ENCODE data around the gene TANGO2.

The TANGO2 gene

DNA sequence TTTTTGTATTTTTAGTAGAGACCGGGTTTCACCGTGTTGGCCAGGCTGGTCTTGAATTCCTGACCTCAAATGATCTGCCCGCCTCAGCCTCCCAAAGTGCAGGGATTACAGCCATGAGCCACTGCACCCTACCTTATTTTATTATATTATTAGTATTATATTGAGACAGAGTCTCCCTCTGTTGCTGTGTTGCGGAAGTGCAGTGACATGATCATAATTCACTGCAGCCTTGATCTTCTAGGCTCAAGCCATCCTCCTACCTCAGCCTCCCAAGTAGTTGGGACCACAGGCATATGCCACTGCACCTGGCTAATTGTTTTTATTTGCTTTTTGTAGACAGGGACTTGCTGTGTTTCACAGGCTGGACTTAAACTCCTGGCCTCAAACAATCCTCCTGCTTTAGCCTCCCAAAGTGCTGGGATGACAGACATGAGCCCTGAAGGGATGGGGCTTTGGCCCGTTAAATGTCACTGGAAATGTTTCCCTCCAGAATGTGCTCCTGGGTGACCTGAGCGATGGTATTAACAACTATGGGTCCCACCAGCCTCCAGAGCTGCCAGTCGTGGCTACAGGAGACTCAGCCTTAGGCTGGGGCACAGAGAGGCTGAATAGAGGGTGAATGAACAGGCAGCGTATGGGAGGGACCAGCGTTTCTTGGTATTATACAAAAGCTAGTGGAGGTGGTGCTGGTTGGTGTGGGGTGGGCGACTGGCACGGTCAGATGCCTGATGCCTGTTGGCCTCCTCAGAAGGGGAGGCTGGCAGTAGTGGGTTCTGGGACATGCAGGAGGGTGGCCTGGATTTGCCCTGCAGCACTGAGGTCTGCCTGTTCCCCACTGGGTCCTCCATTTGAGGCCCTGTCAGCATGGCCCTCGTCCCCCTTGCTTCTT is 7.3 kb downstream of the TANGO2 start:
- DNase-seq = peak; percentile 23

DNA sequence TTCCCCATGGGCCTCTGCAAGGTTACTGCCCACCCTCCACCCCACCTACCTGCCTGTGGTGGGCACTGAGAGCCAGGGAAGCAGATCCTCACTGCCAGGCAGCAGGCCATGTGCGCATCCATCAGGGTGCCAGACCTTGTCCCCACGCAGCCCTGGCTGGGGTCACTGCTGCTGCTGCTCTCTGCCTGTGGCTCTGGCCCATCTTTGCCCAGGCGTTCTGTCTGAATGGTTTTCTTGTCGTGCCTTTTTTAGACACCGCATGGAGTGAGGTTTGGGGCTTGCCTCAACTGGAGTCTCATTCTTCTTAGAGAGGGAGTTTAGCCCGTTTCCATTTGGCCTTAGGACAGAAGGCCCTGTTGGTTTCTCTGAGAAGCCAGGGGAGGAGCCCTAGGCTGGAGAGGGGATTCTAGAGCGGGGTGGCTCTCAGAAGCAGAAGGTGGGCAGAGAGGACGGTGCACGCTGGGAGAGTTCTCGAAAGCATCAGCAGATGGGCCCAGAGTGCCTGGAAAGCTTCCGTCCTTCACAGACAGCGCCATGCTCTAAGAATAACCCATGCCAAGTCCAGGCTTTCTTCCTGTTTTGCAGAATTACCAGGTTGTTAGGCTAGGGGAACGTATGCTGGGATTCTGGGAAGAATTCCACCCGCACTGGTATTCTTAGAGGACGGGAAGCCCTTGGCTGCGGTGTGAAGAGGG is 8.1 kb downstream of the TANGO2 start:
- DNase-seq = no peak

DNA sequence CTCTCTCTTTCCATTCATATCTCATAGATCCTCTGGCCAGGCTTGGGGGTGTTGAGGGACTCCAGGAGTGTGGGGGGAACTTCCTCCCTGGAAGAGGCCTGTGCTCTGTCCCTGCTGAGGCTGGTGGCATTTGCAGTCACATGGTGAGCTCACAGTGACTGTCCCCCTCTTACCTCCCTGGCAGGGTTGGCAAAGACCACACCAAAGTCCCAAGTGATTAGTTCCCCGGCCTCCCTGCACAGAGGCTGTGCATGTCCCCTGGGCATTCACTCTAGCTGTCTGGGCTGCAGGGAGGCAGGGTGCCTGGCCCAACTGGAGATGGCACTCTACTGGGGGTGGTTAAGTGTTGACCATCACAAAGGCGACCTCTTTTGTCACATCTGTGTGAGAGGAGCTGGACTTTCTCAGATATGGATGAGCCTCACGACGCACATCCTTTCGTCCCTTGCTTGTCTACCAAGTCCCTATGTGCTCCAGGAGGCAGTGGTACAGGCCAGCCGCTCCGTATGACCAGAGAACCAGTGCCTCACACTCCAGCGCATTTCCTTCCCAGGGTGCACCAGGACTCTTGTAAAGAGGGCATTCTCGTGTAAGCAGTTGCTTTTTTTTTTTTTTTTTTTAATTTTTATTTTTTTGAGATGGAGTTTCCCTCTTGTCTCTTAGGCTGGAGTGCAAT is 8.8 kb downstream of the TANGO2 start:
- no peak for DNase-seq

DNA sequence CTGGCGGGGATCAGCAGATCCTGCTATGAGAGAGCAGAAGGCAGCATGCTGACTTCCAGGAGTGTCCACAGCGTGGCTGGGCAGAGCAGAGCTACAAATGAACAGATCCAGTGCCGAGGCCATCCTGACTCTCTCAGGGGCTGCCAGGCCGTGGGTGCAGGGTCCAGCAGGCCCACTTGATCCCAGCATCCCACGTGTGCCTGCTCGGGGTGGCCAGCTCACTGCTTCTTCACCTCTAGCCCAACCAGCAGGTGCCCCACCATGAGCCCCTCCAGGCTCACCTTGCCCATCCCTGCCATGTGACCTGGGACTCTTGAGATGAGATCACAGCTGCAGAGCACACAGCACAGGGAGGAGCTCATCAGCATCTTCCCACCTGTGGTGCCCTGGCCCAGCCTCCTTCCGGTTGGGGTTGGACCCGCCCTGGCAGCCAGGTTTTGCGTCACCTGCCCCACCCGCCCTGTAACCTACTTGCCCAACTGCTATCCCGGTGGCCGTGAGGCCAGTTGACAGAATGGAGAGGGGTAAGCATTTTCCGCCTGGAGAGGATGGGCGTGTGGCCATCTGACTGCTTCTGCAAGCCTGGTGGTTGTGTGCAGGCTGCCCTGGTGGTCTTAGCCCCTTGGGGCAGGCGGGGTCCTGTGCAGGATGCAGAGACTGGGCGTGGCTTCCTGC is 11.0 kb downstream of the TANGO2 start:
- no peak for DNase-seq

- no peak for DNase-seq
These were observed 11.6 kb downstream of the TANGO2 start for GRCh38 chr22:20032407-20032991.

DNA sequence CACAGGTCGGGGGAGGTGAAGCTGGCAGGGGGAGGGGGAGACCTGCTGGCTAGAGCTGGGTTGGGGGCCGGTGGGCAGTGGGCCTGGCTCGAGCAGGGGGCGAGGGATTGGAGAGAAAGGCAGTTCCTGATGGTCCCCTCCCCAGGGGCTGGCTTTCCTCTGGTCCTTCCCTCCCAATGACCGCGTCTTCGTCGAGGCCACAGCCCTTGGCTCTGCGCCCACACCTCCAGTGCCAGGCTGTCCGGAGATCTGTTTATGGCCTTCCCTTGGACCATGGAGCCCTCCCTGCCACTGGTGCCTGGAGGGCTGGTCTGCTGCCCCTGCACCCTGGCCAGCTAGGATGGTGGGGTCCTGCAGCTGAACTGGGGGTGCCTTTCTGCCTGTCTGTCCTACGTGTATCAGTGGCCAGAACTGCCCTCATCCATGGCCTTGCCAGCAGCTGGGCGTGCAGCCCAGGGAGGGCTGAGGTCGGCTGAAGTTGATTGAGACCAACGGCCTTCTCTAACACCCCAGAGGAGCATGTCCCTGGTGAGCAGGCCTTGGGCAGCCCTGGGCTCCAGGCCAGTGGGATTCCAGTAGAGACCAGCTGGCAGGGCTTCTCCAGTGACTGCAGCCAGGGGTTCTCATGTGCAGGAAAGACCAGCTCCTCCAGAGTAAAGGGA is 12.3 kb downstream of the TANGO2 start:
- DNase-seq = no peak

DNA sequence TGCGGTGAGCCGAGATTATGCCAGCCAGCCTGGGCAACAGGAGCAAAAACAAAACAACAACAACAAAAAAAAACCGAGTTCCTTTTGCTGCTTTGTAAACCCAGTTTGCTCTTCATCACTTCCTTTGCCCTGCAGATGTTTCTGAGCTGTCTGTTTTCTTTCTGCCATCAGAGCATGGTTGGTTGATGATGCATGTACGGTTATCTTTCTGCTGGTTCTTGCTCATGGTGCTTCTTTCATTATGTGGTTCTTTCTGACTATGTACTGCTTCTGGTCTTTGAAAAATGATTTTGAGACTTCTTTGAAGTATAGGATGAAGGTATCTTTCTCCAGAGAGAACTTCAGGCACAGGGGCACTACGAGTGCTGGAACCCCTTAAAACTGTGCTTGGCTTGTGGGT is 13.2 kb downstream of the TANGO2 start:
- no peak for DNase-seq

GRCh38 chr22:20035375-20036083 is 14.6 kb downstream of the TANGO2 start:
- no peak for DNase-seq

- DNase-seq = no peak
These were observed 15.2 kb downstream of the TANGO2 start for GRCh38 chr22:20036084-20036482.

- DNase-seq = no peak
These were observed 15.9 kb downstream of the TANGO2 start for GRCh38 chr22:20036535-20037392.

- no peak for DNase-seq
These were observed 16.5 kb downstream of the TANGO2 start for GRCh38 chr22:20037419-20037818.

DNA sequence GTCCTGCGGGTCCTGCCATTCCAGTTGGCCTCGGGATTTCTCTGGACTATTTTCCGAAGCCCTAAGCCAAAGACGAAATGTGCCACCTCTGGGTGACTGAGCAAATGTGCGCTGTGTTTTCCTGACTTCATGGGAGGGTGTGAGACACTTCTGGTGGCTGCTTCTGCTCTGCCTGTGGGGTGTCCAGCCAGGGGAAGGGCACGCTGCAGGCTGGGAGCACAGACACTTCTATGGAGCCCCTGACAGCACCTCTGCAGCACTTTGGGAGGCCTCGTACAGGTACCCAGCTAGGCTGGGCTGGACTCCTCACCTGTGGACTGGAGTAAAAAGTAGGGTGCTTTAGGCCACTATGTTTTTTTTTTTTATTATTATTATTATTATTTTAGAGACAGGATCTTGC is 17.7 kb downstream of the TANGO2 start:
- DNase-seq = no peak

DNA sequence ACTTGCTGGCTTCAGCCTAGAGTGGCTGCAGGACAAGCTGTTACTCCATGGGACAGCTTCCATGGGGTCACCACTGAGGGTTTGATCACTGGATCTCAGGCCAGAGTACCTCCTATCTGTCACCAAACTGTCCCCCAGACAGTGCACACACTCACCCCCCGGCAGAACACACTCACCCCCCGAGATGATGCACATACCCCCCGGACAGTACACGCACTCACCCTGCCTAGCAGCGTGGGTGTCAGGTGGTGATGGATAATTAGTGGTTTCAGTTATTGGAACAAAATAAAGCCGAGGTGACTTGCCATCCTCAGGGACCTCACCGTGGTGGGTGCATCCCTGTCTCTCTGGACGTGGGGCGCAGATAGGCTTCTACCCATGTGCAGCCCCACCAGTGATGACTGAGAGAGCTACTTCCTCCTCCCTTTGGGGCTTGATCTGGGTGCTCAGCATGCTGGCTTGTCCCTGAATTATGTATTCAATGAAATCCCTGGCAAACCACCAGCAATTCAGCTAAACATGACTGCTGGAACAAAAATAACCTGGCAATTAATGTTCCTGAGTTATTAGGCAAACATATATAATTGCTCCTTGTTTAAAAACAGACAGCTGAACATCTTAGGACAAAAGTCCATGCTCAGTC is 18.9 kb downstream of the TANGO2 start:
- DNase-seq = no peak

DNA sequence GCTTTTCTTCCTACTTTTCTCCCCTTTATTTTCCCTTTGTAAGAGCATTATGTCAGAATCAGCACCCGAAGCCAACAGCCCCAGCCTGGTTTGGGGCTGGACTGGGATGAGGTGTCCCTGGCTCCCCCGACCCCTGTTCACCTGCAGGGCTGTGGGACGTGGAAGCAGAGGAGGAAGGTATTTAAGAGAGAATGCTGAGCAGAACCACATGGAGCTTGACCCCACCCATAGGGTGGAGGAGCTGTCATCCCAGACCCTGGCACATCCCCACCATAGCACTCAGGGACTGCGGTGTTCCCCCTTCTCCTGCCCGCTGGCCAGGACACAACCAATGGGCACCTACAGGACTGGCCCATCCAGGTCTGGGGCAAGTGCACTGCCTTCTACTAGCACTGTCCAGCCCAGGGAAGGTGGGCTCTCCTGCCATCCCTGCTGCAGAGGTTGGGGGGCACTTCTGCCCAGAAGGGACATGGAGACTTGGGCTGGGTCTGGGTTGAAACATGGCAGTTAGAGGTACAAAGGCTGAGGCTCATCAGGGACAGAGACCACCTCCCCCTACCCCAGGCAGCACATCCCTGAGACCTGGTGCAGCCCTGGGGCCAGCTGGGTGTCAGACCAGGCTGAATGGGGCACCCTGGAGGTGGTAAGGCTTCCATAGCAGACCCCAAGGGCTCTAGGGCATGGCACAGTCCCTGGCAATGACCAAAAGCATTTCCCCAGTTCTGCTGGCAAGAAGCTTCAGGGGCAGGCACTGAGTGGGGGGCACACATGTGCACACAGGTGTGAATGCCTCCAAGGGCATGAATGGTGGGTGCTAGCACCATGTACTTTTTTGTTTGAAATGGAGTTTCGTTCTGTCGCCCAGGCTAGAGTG is 19.7 kb downstream of the TANGO2 start:
- no peak for DNase-seq

DNA sequence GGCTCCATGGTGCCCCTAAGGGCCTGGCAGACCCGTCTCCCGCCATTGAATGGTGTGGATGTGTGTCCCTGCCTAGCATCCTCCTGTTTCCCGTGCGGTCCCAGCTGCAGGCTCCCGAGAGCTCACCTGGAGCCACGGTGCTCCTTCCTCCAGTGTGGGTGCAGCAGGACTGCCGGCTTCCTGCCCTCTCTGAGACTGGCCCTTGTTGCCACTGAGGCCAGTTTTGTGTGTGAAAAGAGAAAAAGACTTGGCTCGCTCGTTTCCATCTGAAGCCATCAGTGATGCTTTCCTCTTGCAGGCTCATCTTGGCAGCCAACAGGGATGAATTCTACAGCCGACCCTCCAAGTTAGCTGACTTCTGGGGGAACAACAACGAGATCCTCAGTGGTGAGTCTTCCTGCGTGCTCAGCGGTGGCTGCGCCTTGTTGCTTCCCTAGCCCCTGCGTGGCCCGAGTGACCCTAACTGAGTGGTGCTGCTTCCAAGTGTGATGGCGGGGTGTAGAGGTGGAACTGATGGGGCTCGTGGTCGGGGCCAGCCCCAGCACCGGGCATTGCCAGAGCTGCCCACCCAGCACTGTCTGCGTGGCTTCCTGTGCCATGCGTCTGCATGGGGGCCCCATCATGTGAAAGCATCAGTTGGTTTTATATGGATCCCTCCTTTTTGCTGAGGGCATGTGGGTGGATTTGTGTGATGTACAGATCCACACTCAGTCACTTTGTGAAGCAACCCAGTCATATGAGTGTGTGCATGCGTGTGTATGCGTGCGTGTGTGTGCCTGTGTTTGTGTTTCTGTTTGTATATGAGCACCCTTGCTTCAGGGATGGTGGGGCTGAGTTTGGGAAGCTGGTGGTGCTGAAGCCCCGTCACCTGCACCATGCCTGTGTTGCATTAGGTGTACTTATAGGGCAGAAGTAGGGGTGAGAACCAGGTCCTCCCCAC is 22.4 kb downstream of the TANGO2 start:
- DNase-seq = no peak

DNA sequence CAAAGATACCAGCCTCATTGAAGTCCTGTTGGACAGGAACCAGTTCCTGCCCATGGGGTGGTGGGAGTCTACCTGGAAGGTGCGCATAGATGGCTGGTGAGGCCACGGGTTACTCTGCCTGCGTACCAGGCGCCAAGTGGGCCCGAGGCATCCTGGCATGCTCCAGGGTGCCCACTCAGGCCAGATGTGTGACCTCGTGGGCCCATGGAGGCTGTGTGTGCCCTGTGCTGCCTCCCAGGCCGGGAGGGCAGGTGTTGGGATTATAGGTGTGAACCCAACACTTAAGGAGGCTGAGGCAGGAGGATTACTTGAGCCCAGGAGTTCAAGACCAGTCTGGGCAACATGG is 23.1 kb downstream of the TANGO2 start:
- DNase-seq = no peak

- DNase-seq = no peak
These were observed 23.7 kb downstream of the TANGO2 start for GRCh38 chr22:20044495-20045151.

All from fibroblast of skin of back (primary cell).